B cell (primary cell): ENCODE measurements around the gene RAB7B. TPM values are rescaled to one million over a fixed set of nuclear protein-coding genes. Genes with fewer than 3 reads are reported as not detected.

Experiments used
- ATAC-seq: fragments of 200-7000 bp; cut with Tn5 transposase; one replicate; pipeline ENCODE4 v1.10.0; 2021; ENCODE audit warnings: low read depth, mild to moderate bottlenecking, moderate number of reproducible peaks, moderate library complexity
- CTCF ChIA-PET: fragments of 350-600 bp; sonication (Branson Sonifier 250); formaldehyde crosslinking; loops from one replicate; lab custom pipeline; 2021; ENCODE audit warnings: antibody characterized with exemption, inconsistent platforms; lab: Charles Lee
- POLR2A ChIA-PET: fragments of 350-600 bp; sonication (Branson Sonifier 250); formaldehyde crosslinking; loops from one replicate; lab custom pipeline; 2021; ENCODE audit warnings: antibody characterized with exemption; lab: Charles Lee
- DNase-seq: peaks from one replicate; pipeline ENCODE4 v3.0.0; 2013
- H2AFZ ChIP-seq: 2 replicates; pipeline ENCODE4 v1.6.1; 2012; ENCODE audit warnings: mild to moderate bottlenecking, low read depth, low read length; ENCODE audit not compliant: insufficient read depth, poor library complexity, severe bottlenecking
- H3K27ac ChIP-seq, 2 donors: 1 replicate in 1 of 2; 2 replicates in 1 of 2; pipeline ENCODE4 v1.5.1; 2012 to 2013; ENCODE audit warnings: low read length in 2 of 2, mild to moderate bottlenecking in 2 of 2, moderate library complexity in 1 of 2
- H3K27me3 ChIP-seq, 4 experiments: fragments of 200-600 bp in 1 of 4; sonication (generic) in 1 of 4; replicated peaks in 1 of 4; 1 replicate in 2 of 4; 2 replicates in 2 of 4; pipeline versions ENCODE4 v1.6.1 to v1.7.0; 2013 to 2016; ENCODE audit warnings: low read length in 3 of 4, mild to moderate bottlenecking in 2 of 4, mixed read lengths in 1 of 4, moderate library complexity in 1 of 4; ENCODE audit not compliant: insufficient read depth in 4 of 4, control insufficient read depth in 3 of 4; ENCODE audit errors: control extremely low read depth in 1 of 4
- H3K36me3 ChIP-seq, 2 experiments: replicated peaks in 1 of 2; 1 replicate in 1 of 2; 2 replicates in 1 of 2; pipeline versions ENCODE4 v1.6.1 to v1.7.1; 2013; ENCODE audit warnings: low read length in 1 of 2; ENCODE audit not compliant: insufficient read depth in 2 of 2, control insufficient read depth in 1 of 2; ENCODE audit errors: control extremely low read depth in 1 of 2, extremely low read depth in 1 of 2
- H3K4me1 ChIP-seq, 2 donors: fragments of 200-600 bp in 1 of 2; sonication (generic) in 1 of 2; 1 replicate in 1 of 2; 2 replicates in 1 of 2; pipeline versions ENCODE4 v1.5.1 to v1.6.1; 2013 to 2017; ENCODE audit warnings: low read length in 2 of 2; ENCODE audit not compliant: control insufficient read depth in 2 of 2, insufficient read depth in 2 of 2
- H3K4me2 ChIP-seq: replicated peaks from 2 replicates; pipeline ENCODE3; 2012; ENCODE audit warnings: mild to moderate bottlenecking, low read depth, low read length; ENCODE audit not compliant: poor library complexity, severe bottlenecking
- H3K4me3 ChIP-seq, 5 experiments: fragments of 200-600 bp in 1 of 5; sonication (generic) in 1 of 5; 1 replicate in 3 of 5; 2 replicates in 2 of 5; pipeline versions ENCODE4 v1.5.1 to v1.7.0; 2011 to 2016; ENCODE audit warnings: low read length in 4 of 5, mild to moderate bottlenecking in 4 of 5, low read depth in 2 of 5, control low read depth in 1 of 5, moderate library complexity in 1 of 5; ENCODE audit not compliant: insufficient read depth in 1 of 5; ENCODE audit errors: control extremely low read depth in 1 of 5, extremely low read depth in 1 of 5
- H3K79me2 ChIP-seq: fragments of 200-600 bp; sonication (generic); one replicate; pipeline ENCODE4 v1.6.0; 2016; ENCODE audit warnings: low read length; ENCODE audit not compliant: control insufficient read depth, insufficient read depth
- H3K9ac ChIP-seq: fragments of 200-600 bp; sonication (generic); 2 replicates; pipeline ENCODE4 v1.6.1; 2017; ENCODE audit warnings: mild to moderate bottlenecking, low read length, moderate library complexity
- H3K9me3 ChIP-seq, 3 donors: one replicate each; pipeline versions ENCODE4 v1.6.1 to v1.7.1; 2013; ENCODE audit warnings: low read length in 2 of 3; ENCODE audit not compliant: control insufficient read depth in 2 of 3, insufficient read depth in 1 of 3; ENCODE audit errors: control extremely low read depth in 1 of 3
- H4K20me1 ChIP-seq: 2 replicates; pipeline ENCODE4 v1.6.0; 2012; ENCODE audit warnings: mild to moderate bottlenecking, low read length; ENCODE audit not compliant: insufficient read depth, control insufficient read depth, poor library complexity, severe bottlenecking
- H3K27ac Mint-ChIP-seq: one replicate; pipeline ENCODE4 v1.8.0; 2021; ENCODE audit warnings: mixed read lengths
- H3K27me3 Mint-ChIP-seq: one replicate; pipeline ENCODE4 v1.8.0; 2021; ENCODE audit warnings: mixed read lengths
- H3K4me1 Mint-ChIP-seq: one replicate; pipeline ENCODE4 v1.8.0; 2021; ENCODE audit warnings: mixed read lengths
- H3K4me3 Mint-ChIP-seq: one replicate; pipeline ENCODE4 v1.8.0; 2021; ENCODE audit warnings: mixed read lengths
- H3K9me3 Mint-ChIP-seq: one replicate; pipeline ENCODE4 v1.8.0; 2022; ENCODE audit warnings: mixed read lengths; ENCODE audit not compliant: insufficient read depth
- EZH2 ChIP-seq: IDR thresholded peaks from 2 replicates; pipeline ENCODE4 v1.6.1; 2012; ENCODE audit warnings: borderline replicate concordance, low read depth, mild to moderate bottlenecking, moderate library complexity, low read length; ENCODE audit not compliant: insufficient read depth, poor library complexity, severe bottlenecking
- WGBS: methylation state at CpG from one replicate; pipeline ENCODE4 v1.1.5; 2013; ENCODE audit warnings: missing lambda C conversion rate; ENCODE audit not compliant: insufficient coverage; 5-methylcytosine and 5-hydroxymethylcytosine counted together
- intact Hi-C: fragments of 100-400 bp; cut with micrococcal nuclease; formaldehyde crosslinking; loops from one replicate; pipeline ENCODE4 v1.10.0; 2022
- polyA plus RNA-seq: library from polyadenylated mRNA; depleted of rRNA; stranded (reverse); fragments of >200 nt; gene quantifications from 2 replicates; pipeline ENCODE4 v1.2.3, GENCODE V29; 2012
- total RNA-seq, 2 donors: library from RNA; stranded (reverse); fragments of 120-200 nt in 1 of 2; gene quantifications; 1 replicate in 1 of 2; 2 replicates in 1 of 2; pipeline versions ENCODE4 v1.2.3 to v1.2.4, GENCODE V29; 2013 to 2022
- TF ChIP-seq, protein P1 (sequence below): fragments of 200-600 bp; IDR thresholded peaks from one replicate; pipeline ENCODE4 v1.8.0; 2022; ENCODE audit warnings: antibody characterized with exemption, mild to moderate bottlenecking

RAB7B gene
- total and polyA plus RNA-seq, 2 donors (not counting 1 experiment from before 2014, with no cell fraction given): not detected

DNA sequence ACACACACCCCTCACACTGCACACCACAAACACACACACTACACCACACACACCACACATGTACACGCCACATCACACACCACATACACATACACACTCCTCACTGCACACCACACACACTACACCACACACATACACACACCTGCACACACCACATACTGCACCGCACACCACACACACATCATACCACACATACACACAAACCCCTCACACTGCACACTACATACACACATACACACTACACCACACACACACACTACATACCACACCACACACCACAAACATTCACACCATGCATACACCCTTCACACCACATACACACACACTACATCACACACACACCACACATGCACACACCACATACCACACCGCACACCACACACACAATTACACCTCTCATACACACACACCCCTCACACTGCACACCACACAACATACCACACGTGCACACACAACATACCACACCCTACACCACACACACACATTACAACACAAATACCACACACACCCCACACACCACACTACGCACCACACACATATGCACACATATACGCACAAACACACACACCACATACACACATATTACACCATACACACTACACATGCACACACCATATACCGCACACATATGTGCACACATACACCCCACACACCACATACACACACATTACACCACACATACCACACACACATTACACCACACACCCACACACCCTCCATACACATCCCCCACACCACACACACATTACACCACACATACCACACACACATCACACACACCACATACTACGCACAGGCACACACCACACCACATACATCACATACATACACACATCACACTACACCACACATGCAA lies 29.6 kb downstream of the RAB7B start:
- Histone ChIP-seq H3K79me2 (no peaks in the 10 kb centered on the region), H3K9me3 (no peaks in the 10 kb centered on the region), H2AFZ (no peak overlapping the region), H3K9ac (no peak overlapping the region), H3K36me3 (no peaks in the 10 kb centered on the region), H3K4me2 (no peak overlapping the region), H3K4me1 (no peaks in the 10 kb centered on the region), H3K27ac (no peak overlapping the region), H3K4me3 (no peak overlapping the region), H3K27me3 (no peaks in the 10 kb centered on the region), H4K20me1 (no peaks in the 10 kb centered on the region)
- Mint-ChIP-seq H3K4me3 (no peak overlapping the region), H3K9me3 (no peaks in the 10 kb centered on the region), H3K27me3 (peaks cover 2% of the 10 kb centered on the region), H3K27ac (no peak overlapping the region), H3K4me1 (no peaks in the 10 kb centered on the region)
- WGBS: 97% methylated on average over 8 of the region's 8 CpGs
- ATAC-seq (no peak), DNase-seq (no peak)
- ChIA-PET POLR2A (no interaction called here), CTCF (no interaction called here)
- intact Hi-C loops: no loop called here
- TF ChIP-seq EZH2: no peak
- TF ChIP-seq, protein P1, sequence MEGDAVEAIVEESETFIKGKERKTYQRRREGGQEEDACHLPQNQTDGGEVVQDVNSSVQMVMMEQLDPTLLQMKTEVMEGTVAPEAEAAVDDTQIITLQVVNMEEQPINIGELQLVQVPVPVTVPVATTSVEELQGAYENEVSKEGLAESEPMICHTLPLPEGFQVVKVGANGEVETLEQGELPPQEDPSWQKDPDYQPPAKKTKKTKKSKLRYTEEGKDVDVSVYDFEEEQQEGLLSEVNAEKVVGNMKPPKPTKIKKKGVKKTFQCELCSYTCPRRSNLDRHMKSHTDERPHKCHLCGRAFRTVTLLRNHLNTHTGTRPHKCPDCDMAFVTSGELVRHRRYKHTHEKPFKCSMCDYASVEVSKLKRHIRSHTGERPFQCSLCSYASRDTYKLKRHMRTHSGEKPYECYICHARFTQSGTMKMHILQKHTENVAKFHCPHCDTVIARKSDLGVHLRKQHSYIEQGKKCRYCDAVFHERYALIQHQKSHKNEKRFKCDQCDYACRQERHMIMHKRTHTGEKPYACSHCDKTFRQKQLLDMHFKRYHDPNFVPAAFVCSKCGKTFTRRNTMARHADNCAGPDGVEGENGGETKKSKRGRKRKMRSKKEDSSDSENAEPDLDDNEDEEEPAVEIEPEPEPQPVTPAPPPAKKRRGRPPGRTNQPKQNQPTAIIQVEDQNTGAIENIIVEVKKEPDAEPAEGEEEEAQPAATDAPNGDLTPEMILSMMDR: no peak

DNA sequence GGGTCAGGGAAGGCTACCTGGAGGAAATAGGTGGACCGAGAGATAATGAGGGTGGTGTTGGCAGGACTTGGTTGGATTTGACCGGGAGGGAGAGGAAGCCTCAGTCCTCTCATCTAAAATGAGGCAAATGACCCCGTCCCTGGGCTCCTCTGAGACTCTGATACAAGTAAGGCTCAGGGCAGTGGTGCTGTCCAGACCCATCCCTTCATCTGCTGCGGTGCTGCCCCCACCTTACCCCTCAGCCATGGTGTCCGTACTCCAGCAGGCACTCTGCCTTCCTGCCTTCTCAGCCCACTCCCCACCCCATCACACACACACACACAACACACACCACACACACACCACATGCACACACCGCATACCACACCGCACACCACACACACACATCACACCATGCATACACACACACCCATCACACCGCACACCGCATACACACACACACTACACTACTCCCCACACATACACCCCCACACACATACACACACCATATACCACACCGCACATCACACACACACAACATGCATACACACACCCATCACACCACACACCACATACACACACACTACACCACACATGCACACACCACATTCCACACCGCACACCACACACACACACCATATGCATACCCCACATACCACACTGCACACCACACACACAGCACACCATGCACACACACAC lies 30.6 kb downstream of the RAB7B start:
- Histone ChIP-seq H3K9ac (no peak overlapping the region), H3K9me3 (no peaks in the 10 kb centered on the region), H4K20me1 (no peaks in the 10 kb centered on the region), H3K27ac (no peak overlapping the region), H3K4me2 (no peak overlapping the region), H3K79me2 (no peaks in the 10 kb centered on the region), H3K36me3 (no peaks in the 10 kb centered on the region), H3K4me1 (no peaks in the 10 kb centered on the region), H2AFZ (no peak overlapping the region), H3K4me3 (no peak overlapping the region), H3K27me3 (no peaks in the 10 kb centered on the region)
- peaks cover 2% of the 10 kb centered on the region for H3K27me3 Mint-ChIP-seq
- no peaks in the 10 kb centered on the region for H3K9me3 Mint-ChIP-seq
- 90% methylated on average over 10 of the region's 11 CpGs for WGBS
- ATAC-seq (no peak), DNase-seq (no peak)
- H3K4me1 Mint-ChIP-seq: no peaks in the 10 kb centered on the region
- ChIA-PET POLR2A (no interaction called here), CTCF (interaction anchor here (0.6 kb wide), 1 partner anchor 131 kb away, joined by 4 read pairs; no protein-coding TSS in a partner anchor)
- TF ChIP-seq, protein P1: no peak
- TF ChIP-seq EZH2: no peak
- intact Hi-C loops: no loop called here
- H3K4me3 Mint-ChIP-seq: no peak overlapping the region
- no peak overlapping the region for H3K27ac Mint-ChIP-seq
